HG02798 (cell line): ENCODE measurements around the gene GRAMD2A.

Source experiments
- ATAC-seq: cut with Tn5 transposase; IDR thresholded peaks from one replicate; pipeline ENCODE4 v1.9.1; 2021; ENCODE audit warnings: mild to moderate bottlenecking; ENCODE audit not compliant: unreplicated experiment, poor library complexity

GRAMD2A gene

DNA sequence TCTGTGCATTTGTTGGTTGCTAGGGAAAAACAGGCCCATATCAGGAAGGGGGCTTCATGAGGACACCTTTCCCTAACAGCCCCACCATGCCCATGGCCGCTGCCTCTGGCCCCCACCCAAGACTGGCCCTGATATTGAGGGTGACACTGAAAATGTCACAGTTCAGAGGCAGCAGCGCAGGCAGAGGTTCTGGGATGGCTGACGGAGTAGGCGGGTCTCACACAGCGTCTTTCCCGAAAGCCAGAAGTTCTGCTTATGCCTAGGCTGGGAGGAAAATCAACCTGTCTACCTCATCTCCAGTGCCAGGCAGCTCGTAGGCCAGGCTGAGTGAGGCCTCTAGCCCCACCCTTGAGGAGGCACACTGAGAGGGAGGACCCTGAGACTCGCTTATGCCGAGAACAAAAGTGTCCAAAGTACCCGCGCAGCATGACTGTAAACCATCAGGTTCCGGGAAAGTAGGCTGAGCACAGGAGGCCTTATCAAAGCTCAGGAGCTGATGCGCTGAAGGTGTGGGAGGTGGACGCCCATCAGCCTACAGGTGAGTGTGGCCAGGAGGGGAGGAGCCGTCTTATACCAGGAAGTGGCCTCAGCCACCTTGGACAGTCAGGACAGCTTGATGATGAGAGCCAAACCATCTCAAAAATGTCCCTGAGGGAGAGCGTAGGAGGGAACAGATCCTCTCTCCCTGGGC is 27.5 kb downstream of the GRAMD2A start:
- no peak for ATAC-seq

DNA sequence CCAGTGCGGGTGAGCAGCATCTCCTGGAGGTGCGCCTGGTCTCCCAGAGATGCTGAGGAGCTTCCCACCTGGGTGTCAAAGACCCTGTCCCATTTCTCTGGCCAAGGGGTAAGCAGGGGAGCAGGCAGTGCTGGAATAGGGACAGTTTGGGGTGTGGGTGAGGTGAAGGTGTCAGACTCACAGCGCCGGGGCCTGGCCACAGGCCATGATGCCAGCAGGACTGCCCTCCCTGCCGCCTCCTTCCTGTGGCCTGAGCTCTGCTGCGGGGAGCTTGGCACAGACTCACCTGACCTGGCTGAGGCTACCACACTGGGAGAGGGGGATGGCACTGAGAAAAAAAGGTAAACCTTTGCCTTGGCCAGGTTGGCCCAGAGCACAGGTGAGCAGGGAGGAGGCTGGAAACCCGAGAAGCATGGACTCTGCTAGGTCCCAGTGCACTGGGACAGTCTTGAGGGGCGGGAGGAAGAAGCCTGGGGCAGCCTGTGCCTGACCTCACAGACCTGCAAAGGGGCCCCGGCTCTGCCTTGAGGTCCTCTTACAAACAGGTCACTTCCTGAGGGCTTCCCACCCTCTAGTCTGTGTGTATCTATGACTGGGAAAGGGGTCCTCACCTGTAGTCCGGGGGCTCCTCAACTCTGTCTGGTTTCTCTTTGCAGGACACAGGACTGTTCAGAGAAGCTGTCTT is 28.2 kb downstream of the GRAMD2A start:
- ATAC-seq, result no peak

DNA sequence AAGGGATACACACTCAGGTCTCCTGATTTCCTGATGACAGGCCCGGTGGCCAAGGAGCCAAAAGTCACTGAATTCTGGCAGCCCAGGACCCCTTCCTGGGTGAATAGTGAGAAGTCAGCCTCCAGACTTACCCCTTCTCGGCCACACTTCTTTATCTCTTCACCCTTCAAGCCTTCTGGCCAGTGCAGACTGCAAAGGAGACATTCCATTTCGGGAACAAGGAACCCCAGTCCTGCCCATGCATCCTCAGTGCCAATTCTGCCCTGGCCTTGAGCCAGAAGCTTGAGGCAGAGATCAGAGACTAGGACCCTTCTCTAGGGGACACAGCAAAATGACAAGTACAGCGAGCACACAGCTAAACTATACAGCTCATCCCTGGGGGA is 28.8 kb downstream of the GRAMD2A start:
- ATAC-seq, result no peak

DNA sequence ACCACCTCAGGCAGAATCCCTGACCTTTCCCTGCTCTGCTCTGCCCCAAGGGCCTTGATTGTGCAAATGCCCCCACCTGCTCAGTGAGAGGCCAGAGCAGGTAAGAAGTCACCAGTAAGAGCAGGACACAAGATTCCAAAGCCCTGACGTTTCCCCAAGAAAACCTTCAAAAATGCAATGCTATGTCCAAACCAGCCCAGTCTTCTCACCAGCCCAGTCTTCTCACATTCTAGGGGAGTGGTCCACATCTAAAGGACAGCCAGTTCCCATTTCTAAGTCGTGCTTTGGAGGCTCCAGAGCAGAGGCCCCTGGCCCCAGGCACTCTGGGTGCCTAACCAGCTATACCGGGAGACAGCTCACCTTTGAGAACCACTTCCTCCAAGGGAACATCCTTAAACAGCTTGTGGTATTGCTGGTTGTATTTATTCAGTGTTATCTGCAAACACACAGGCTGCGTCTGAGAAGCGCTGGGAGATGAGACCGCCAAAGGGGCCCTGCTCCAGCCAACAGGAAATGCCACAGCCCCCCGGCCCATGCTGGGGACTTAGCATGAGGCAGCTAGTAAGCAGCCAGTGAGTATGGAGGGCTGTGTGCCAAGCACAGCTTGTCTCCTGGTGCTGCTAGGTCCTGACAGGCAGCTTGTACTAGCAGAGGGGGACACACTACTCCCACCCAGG is 29.3 kb downstream of the GRAMD2A start:
- no peak for ATAC-seq

DNA sequence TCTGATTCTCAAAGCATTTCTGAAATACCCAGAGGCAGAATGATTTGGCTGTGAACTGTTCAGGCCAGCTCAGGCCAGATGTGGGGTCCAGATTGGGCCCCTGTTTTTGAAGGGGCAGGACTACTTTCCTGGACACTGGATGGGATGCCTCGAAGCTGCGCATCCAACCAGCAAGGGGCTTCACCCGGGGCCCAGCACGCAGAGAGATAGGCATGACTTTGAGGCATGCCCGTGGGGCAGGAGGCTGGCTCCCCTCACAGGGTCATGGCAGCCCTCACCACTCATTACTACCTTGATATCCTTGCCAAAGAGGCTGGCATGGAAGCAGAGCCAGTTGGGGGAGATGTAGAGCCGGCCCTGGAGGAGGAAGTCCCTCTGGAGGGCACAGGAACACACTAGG is 30.1 kb downstream of the GRAMD2A start:
- no peak for ATAC-seq

DNA sequence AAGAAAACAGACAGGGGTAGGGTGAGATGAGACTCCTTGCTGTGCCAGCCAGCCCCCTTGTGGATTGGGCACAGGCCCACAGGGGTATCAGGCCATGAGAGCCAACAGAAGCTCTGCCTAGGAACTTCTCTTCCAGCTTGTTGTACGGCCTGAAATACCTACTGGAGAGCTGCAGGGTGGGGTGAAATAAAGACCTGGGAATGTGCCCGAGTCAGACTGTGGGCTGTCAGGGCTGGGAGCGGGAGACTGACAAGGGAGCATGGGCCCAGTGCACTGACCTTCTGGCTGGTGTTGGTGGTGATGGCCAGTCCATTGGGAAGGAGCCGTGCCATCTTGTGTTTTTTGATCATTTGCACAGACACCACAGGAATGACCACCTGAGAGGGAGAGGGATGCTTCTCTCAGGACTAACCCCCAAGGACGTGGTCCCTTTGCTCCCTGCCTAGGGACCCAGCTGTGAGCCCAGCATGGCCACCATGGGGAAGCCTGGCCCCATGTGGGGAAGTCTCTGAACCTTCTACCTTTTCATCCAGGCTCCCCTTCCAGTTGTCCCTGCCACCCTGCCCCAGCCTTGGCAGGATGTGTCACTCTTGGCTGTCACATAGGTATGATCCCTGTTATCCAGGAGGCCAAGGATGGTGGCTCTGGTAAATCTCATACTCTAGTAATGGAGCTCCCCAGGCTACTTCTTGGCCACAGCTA is 30.7 kb downstream of the GRAMD2A start:
- ATAC-seq, result no peak

DNA sequence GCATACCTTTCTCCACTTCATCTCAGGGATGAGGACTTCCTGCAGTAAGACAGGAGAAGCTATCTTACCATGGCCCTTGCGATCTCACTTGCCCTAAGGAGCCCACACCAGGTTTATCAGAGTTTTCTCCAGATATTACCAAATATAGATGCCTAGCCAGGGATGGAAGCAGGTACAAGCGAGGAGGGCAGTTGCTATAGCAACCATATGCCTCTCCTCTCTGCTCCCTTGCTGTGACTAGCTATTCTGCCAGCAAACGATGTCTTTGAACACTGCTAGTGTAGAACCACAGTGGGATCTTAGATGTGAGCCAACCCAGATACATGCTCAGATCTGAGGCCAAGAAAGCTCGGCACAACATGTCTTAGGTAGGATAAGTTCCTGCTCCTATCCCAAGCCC is 33.9 kb downstream of the GRAMD2A start:
- ATAC-seq, result no peak

DNA sequence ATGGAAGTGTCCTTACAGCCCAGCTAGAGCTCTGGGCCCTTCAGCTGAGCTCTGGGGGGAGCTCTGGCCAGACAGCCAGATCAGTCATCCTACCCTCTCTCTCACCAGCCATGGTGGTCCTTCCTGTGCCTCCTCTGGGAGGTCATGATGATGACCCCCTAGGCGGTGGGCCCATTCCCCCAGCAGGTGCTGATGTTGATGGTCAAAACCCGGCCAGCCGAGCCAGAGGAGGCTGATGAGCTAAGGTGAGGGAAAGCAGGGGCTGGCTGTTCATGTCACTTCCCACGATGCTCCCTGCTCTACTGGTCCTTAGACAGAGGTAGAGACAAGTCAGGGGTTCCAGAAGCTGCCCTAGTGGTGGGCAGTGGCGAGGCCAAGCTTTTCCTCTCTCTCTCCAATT is 35.0 kb downstream of the GRAMD2A start:
- no peak for ATAC-seq

DNA sequence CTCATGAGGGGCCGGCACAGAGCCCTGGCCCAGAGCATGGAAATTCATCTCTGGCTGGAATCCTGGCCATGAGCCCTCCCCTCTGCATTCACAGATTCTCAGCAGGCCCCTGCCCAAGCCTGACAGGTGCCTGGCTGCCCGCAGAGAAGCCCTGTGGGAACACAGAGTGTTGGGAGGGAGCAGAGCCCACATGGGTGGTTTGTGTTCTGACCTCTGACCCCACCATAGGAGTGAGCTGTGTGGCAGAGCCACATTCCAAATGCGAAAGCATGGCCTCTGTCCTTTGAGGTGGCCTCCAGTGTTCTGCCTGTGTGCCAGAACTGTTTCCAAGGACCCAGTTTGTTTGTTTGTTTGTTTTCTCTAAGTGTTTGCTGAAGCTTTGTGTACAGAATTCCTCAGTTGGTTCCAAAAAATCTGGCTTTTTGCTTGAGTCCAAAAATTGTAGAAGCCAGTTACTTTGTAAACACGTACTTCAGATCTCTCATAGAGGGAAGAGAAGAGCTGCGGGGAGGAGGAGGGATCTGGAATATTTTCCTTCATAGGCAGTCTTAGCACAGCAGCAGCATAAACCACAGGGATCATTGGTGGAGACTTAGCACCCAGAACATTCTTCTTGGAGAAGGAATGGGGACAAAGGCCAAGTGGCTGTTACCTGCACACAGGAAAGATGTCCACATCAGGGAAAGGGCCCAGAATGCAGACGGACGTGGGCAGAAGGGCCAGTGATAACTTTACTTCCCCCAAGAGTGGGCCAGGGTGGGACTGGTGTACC is 36.0 kb downstream of the GRAMD2A start:
- ATAC-seq, result no peak

DNA sequence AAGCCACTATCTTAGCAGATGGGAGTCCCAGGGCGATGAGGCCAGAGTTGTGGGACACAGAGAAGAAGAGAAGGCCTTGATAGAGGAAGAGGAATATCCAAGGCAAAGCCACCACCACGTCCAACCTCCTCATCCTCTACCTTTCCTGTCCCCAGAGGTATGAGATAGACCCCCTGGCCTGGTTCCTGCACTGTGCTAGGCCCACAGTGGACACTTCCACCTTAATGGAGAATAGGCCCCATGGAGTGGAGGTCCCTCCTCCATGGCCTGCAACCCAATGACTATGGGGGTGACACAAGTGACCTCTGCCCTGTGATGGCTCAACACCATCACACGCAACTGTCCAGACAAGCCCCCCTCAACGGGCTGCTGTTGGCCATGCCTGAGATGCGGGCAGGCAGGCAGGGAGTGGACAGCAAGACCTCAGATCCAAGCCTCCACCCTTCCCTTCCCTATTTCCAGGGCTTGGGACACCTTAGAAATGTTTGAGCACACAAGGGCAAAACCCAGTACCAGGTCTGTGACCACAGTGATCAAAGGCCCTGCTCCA is 36.8 kb downstream of the GRAMD2A start:
- ATAC-seq, result no peak

DNA sequence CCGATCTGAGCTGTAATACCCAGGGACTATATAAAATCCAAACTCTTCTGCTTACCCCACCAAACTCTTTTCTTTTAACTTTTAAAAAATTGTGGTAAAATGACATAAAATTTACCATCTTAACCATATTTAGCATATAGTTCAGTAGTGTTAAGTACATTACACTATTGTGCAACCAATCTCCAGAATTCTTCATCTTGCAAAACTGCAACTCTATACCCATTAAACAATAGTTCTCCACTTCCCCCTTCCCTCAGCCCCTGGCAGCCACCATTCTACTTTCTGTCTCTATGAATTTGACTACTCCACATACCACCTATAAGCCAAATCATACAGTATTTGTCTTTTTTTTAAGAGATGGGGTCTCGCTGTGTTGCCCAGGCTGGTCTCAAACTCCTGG is 40.7 kb downstream of the GRAMD2A start:
- ATAC-seq, result no peak

DNA sequence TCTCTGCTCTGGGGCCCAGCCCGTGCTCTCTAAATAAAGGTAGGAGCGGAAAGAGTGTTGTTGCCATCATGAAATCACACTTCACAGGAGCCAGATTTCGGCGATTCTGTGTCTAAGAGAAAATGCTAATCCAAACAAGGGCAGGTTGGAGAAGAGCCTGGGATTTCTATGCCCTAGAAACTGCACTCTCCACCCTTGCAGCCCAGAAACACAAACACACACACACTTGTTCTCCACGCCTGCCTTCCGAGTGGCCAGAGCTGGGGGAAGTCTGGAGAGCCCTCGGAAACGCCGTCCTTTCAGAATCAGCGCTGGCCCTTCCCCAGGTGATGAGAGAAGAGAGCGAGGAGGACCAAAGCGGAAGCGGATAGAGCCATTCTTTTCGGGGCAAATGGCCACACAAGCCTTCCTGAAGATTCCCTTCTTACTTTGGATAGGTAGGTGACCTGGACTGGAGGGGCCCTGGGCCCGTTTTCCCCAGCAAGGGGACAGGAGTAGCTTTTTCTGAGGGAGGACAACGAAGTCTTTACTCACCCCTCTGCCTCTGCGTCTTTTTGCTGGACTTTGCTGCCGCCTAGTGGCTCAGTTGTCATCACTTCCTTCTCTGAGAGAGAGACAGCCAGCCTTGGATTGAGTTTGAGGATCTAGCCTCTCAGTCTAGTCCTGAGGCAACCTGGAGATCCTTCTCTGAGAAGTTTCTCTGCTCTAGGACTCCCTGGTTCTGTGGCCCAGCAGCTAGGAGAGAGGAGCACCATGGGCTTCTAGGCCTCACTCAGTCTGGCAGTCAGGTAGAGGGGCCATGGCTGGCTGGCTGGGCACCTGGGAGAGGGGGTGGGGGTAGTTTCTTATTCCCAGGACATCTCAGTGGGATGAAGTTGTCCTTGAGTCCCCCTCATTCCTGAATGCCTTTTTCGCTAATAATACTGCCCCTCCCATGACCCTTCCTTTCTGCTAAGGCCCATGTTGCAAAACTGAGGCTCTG is 41.7 kb downstream of the GRAMD2A start:
- peak; percentile 76 for ATAC-seq

DNA sequence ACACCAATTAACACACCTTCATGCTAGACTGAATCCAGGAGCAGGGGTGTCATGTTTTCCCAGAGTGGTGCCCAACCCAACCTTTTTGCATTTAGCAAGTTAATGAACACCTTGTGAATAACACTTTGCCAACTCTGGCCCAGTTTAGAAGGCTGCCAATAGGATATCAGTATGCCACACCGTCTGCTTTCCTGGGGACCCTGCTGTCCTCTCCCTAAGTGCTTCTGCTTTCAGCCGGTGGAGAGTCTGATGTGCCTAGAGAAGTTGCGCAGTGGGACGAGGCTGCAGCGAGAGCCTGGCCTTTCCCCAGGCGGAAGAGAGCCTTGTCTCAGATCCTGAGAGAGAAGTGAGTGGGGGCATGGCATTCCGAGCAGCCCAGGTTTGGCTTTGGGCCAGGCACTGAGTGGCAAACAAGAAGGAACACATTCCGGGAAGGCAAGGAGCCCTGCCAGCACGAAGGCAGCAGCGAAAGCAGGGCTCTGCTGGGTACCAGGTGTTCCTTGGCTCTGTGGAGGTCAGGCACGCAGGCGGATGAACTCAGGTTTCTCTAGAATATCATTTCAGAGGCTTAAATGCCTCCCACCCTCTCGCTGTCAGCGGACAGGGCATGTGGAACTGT is 42.5 kb downstream of the GRAMD2A start:
- ATAC-seq, result no peak

DNA sequence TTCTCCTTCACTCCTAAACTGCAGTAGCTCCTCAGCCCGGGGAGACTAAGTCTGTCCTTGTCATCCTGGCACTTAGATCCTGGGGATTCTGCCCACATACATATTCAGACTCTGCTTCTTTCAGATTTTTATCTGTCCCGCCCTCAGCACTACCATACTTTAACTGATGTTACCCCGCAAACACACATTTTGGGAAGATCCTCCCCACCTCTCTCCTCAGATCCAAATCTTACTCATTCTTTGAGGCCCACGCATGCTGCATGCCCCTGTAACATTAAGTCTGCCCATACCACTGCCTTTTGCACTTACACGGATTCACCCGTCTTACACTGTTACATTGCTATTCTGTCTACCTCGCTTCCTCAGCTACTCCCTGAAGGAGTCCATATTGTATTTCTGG is 43.3 kb downstream of the GRAMD2A start:
- ATAC-seq, result no peak

DNA sequence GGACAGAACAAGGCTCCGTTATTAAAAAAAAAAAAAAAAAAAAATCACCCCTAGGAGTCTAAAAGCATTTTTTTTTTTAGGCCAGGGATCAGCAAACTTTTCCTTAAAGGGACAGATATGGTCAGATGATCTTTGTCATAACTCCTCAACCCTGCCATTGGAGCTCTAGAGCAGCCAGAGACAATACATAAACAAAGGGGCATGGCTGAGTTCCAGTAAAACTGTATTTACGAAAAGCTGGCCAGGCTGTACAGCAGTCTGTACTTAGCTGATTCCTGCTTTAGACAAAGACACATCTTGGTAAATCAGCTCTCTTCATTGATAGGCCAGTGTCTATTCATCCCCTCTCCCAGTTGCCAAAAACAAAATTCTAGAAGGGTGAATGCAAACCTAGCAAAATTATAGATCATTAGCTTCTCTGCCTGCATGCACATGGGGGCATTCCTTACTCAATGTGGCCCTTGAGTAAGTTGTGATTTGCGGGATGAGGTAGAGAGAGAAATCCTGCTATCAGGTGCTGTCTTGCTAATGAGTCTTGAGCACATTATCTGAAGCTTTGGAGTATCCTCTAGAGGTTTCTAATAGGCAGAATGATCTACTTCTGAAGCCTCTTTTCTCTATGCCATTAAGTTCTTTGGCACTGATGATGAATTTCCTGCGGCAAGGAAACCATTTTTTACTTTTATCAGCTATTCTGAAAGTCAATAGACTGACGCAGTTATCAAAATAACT is 44.2 kb downstream of the GRAMD2A start:
- no peak for ATAC-seq

DNA sequence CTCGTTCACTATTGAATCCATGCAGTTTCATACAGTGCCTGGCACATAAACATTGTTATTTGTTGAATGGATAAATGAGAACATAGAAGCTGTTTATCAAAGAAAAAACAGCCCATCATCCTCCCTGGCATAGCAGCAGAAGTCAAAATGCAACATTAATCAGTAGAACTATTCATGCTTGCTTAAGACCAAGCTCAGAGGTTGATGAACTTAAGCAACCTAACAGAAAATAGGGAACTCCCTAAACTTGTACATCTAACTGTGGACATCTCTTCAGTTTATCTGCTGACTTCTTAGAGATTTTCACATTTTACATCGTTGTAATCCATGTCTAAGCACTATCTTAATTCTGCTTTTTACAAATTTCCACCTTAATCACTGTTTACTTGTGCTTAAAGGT is 50.2 kb downstream of the GRAMD2A start:
- no peak for ATAC-seq

DNA sequence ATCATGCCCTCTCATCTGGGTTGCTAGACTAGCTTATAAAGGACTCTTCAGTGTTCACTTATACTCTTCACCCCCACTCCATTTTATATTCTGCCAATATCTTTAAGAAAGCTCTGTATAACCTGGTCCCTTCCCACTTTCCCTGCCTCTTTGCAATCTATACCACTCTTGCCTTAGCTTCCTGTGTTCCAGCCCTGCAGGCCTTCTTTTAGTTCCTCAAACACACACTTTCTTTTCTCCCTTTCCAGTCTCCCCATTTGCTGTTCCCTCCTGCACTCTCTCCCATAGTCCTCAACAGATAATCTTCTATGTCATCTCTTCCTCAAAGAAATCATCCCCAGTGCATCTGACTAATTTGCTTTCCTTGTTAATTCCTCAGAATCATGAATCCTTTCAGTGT is 50.7 kb downstream of the GRAMD2A start:
- ATAC-seq, result no peak

DNA sequence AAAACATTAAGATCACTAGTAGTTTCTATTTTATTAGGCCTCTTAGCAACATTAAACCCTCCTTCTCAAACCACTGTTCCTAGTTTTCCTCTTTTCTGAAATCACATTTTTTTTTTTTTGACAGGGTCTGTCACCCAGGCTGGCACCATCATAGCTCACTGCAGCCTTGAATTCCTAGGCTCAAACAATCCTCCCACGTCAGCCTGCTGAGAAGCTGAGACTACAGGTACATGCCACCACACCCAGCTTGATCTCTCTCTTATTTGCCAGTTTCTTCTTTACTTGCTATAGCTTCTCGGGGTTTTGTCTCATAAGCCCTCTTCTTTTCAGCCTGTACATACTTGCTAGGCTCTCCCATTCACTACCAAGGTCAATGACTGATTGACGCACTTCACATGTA is 51.4 kb downstream of the GRAMD2A start:
- no peak for ATAC-seq
